ENCODE results near the gene RELA. TPM values are rescaled to one million over a fixed set of nuclear protein-coding genes. Genes with fewer than 3 reads are reported as not detected.

RELA gene
- total and polyA plus RNA-seq, 4 donors = 28.8 to 108 (median 86.0) TPM

DNA sequence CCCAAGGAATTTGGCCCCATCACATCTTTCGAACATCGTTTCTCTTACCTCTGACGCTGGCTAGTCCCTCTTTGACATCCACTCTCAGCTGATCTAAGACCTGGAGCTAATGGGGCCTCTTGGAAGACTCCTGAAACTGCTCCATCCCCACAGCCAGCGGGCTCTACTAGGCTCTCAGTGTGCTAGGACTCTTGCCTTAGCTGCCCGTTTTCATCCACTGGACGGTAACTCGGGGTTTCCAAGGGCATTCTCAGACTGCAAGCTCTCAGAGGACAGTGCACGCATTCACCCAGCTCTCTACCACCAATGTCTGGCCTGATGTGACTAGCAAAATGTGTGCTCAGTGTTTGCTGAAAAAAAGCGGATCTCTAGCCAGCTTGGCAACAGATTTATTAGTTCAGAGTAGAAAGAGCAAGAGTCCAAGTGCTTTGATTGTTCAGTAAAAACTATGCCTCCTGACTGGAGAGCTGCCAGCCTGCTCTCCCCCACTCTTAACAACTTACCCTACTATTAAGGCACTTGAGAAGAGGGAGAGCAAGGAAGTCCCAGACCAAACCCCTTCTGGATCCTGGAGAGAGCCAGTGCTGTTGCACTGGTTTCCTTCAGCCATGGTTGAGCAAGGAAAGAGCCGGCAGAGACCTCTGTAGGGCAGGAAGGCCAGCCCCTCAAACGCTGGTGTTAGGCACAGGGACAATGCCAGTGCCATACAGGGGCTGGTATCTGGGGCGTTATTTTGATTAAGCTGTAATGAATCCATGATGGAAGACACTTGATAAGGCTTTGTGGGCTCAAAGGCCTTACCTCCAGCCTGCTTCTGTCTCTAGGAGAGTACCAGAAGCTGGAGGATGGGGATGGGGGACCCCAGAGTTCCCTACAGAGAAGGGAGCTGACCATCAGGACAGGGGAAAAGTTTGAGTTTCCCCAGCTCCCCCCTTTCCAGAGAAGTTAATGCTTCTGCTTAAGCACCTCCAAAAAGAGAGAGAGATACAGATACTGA, 9.2 kb downstream of the RELA start:
- no peaks in the 10 kb centered on the region for H3K9me3 ChIP-seq (ENCODE audit: control insufficient read depth, low read length)
- DNase-seq (peak in 1 of 2 donors; percentile 52), ATAC-seq (ENCODE audit: low FRiP score) (no peak)

DNA sequence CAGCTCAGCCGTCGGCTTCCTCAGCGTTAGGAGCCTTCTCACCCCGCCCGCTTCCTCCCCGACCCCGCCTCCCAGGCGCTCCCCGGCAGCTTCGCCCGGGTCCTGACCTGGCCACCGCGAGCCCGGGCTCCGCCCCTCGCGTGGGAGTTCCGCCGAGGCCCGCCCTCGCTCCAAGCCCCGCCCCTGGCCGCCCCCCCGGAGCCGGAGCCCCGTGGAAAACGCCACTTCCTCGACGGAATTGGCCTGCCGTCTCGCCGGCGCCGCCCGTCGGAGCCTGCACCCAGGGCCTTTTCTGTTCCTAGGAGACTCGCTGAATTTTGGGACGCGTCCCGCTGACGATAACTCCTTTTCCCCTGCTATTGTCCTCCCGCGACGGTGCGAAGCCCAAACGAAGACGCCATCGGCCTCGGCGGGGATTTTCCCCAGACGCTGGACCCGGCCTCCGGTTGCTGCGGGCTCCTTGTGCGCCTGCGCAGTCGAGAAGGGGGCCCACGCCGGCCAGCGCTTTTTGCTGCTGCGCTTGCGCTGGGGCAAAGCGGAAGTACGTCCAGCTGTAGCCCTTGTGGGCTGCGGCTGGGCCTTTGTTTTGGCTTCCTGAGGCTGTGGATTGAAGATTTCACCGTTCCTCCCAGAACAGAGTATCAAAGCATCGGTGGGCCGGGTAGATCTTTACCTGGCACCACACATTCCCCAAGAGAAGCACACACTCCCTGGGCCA, 10.0 kb downstream of the RELA start:
- 0 to 1% methylated on average over 43 to 68 of the region's 68 CpGs for WGBS, 2 donors
- peak; percentile 96 for ATAC-seq (ENCODE audit: low FRiP score)
- Histone ChIP-seq H3K27me3 (ENCODE audit: control insufficient read depth in 1 of 2, insufficient read depth in 2 of 2, low read length in 1 of 2) (no peaks in the 10 kb centered on the region), H3K27ac (ENCODE audit: low read depth in 1 of 2, low read length in 2 of 2) (peak overlapping the region; percentile 89 to 95), H3K9me3 (ENCODE audit: control insufficient read depth, low read length) (no peaks in the 10 kb centered on the region), H3K4me1 (ENCODE audit: control insufficient read depth in 1 of 2, insufficient read depth in 2 of 2, low read length in 2 of 2) (peaks cover 0 to 4% of the 10 kb centered on the region in 2 donors), H3K36me3 (ENCODE audit: control insufficient read depth in 1 of 2, insufficient read depth in 2 of 2, low read length in 1 of 2) (peaks cover 0 to 8% of the 10 kb centered on the region in 2 donors), H3K4me3 (ENCODE audit: low read length in 2 of 2) (peak overlapping the region; percentile 22 to 34)
- peak; percentile 97 to 99 for DNase-seq
- intact Hi-C loops (cut with DNase I) = loop anchor here in 1 of 2 donors (5.0 kb wide), 1 partner anchor 35 kb away; the partner anchor contains the start of gene PCNX3

More for the DNA sequence above, 9.2 kb downstream of the RELA start:
- Histone ChIP-seq H3K27ac (ENCODE audit: low read depth in 1 of 2, low read length in 2 of 2) (peak overlapping the region; percentile 89 to 95), H3K4me3 (ENCODE audit: low read length in 2 of 2) (no peak overlapping the region), H3K36me3 (ENCODE audit: control insufficient read depth in 1 of 2, insufficient read depth in 2 of 2, low read length in 1 of 2) (peaks cover 0 to 8% of the 10 kb centered on the region in 2 donors), H3K27me3 (ENCODE audit: control insufficient read depth in 1 of 2, insufficient read depth in 2 of 2, low read length in 1 of 2) (no peaks in the 10 kb centered on the region), H3K4me1 (ENCODE audit: control insufficient read depth in 1 of 2, insufficient read depth in 2 of 2, low read length in 2 of 2) (peaks cover 0 to 4% of the 10 kb centered on the region in 2 donors)
- 26 to 27% methylated on average over 12 of the region's 12 CpGs for WGBS, 2 donors
- intact Hi-C loops (cut with DNase I) = loop anchor here in 1 of 2 donors (5.0 kb wide), 1 partner anchor 36 kb away; the partner anchor contains the start of gene PCNX3

DNA sequence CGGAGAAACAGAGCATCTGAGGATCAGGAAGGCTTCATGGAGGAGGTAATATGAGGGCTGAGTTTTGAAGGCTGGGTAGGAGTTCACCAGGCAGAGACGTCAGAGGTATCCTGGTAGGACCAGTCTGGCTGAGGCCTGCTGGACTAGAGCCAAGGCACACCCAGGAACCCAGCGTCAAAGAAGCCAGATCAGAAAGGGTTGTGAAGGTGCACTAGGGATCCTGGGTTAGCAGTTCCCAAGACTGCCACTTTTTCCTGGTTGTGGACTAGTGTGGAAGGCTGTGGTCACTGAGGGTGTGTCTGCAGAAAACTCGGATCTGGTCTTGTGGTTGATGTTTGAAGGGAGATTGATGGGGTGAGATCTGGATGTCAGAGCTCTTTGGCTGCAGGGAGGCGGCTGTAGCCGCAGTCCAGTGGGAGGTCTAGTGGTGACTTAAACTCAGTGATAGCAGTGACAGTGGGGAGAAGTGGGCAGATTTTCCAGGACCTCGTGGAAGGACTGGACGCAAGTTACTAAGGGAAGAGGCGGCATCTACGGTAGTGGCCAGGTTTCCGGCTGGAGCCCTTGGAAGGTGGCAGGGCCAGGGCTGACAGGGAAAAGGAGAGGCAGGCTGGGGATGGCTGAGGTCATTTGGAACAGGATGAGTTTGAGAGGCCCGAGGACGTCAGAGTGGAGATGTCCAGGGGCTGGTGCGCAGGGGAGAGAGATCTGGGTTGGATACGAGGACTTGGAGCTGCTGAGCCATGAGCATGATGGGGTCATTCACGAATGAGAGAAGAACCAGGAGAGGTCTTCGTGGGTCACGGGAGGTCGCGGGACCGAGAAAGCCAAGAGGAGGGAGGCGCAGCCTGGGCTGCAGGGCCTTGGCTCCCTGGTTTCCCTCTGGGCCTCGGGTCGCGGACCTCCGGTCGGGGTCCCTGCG, 10.9 kb downstream of the RELA start:
- H3K36me3 ChIP-seq (ENCODE audit: control insufficient read depth in 1 of 2, insufficient read depth in 2 of 2, low read length in 1 of 2) = peaks cover 0 to 3% of the 10 kb centered on the region in 2 donors
- 22 to 33% methylated on average over 18 to 28 of the region's 28 CpGs for WGBS, 2 donors

DNA sequence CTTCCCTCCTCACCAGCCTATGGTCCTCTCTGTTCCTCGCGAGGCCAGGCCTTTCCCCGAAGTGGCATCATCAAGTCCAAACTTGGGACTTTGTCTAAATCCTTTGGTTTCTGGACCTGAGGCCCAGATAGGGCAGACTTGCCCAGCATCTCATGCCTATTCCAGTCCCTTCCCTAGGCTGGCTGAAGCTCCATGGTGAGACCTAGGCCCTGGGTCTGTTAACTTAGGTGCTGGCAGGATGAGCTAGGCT, 11.5 kb downstream of the RELA start:
- DNase-seq (no peak), ATAC-seq (ENCODE audit: low FRiP score) (no peak)
- no peaks in the 10 kb centered on the region for H3K9me3 ChIP-seq (ENCODE audit: control insufficient read depth, low read length)
- peaks cover 0 to 3% of the 10 kb centered on the region in 2 donors for H3K36me3 ChIP-seq (ENCODE audit: control insufficient read depth in 1 of 2, insufficient read depth in 2 of 2, low read length in 1 of 2)
- H3K27ac ChIP-seq (ENCODE audit: low read depth in 1 of 2, low read length in 2 of 2) = peak overlapping the region in 1 of 2 donors; percentile 46
- 98 to 100% methylated on average over 3 of the region's 3 CpGs for WGBS, 2 donors
- no peak overlapping the region for H3K4me3 ChIP-seq (ENCODE audit: low read length in 2 of 2)
- peaks cover 0 to 4% of the 10 kb centered on the region in 2 donors for H3K4me1 ChIP-seq (ENCODE audit: control insufficient read depth in 1 of 2, insufficient read depth in 2 of 2, low read length in 2 of 2)
- H3K27me3 ChIP-seq (ENCODE audit: control insufficient read depth in 1 of 2, insufficient read depth in 2 of 2, low read length in 1 of 2) = no peaks in the 10 kb centered on the region
- intact Hi-C loops (cut with DNase I) = loop anchor here in 1 of 2 donors (5.0 kb wide), 1 partner anchor 34 kb away; the partner anchor contains the start of gene PCNX3

More for the DNA sequence above, 10.9 kb downstream of the RELA start:
- intact Hi-C loops (cut with DNase I) = loop anchor here in 1 of 2 donors (5.0 kb wide), 1 partner anchor 35 kb away; the partner anchor contains the start of gene PCNX3
- DNase-seq (peak in 1 of 2 donors; percentile 51), ATAC-seq (ENCODE audit: low FRiP score) (peak; percentile 37)
- Histone ChIP-seq H3K9me3 (ENCODE audit: control insufficient read depth, low read length) (no peaks in the 10 kb centered on the region), H3K4me3 (ENCODE audit: low read length in 2 of 2) (peak overlapping the region in 1 of 2 donors; percentile 34), H3K27ac (ENCODE audit: low read depth in 1 of 2, low read length in 2 of 2) (peak overlapping the region in 1 of 2 donors; percentile 87), H3K4me1 (ENCODE audit: control insufficient read depth in 1 of 2, insufficient read depth in 2 of 2, low read length in 2 of 2) (peaks cover 0 to 4% of the 10 kb centered on the region in 2 donors), H3K27me3 (ENCODE audit: control insufficient read depth in 1 of 2, insufficient read depth in 2 of 2, low read length in 1 of 2) (no peaks in the 10 kb centered on the region)

DNA sequence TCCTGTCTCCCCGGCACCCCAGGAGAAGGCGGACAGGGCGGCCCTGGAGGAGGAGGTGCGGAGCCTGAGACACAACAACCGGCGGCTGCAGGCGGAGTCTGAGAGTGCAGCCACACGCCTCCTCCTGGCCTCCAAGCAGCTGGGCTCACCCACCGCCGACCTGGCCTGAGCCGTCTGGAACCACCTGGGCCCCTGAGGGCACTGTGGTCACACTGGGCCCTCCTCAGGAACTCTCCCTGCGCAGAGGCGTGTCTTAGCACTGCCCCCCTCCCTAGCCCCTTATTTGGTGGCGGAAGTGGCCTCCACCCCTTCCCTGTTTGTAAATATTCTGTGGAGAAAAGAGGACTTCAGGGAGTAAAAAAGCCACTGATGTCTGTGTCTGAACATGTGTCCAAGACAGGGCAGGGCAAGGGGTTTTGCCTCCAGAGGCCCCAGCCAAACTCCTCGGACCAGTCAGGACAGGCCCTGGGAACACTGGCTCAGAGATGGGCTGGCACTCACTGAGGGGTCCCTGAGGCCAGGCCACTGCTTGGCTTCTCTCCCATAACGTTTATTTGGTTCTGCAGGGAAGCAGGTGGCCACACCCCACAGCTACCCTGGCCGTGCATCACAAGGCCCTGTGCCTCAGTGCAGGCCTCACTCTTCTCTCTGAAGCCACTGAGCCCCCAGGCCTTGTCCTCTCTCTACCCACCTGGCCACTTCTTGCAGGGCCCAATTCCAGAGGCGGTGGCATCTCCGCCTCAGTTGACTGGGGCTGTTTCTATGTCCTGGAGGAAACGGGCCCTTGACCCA, 12.0 kb downstream of the RELA start:
- no peaks in the 10 kb centered on the region for H3K9me3 ChIP-seq (ENCODE audit: control insufficient read depth, low read length)
- H3K36me3 ChIP-seq (ENCODE audit: control insufficient read depth in 1 of 2, insufficient read depth in 2 of 2, low read length in 1 of 2) = peaks cover 0 to 3% of the 10 kb centered on the region in 2 donors
- peaks cover 0 to 4% of the 10 kb centered on the region in 2 donors for H3K4me1 ChIP-seq (ENCODE audit: control insufficient read depth in 1 of 2, insufficient read depth in 2 of 2, low read length in 2 of 2)
- WGBS, 2 donors = 82 to 83% methylated on average over 20 of the region's 20 CpGs
- H3K27me3 ChIP-seq (ENCODE audit: control insufficient read depth in 1 of 2, insufficient read depth in 2 of 2, low read length in 1 of 2) = no peaks in the 10 kb centered on the region
- intact Hi-C loops (cut with DNase I) = loop anchor here in 1 of 2 donors (5.0 kb wide), 1 partner anchor 33 kb away; the partner anchor contains the start of gene PCNX3
- no peak for ATAC-seq (ENCODE audit: low FRiP score)
- H3K27ac ChIP-seq (ENCODE audit: low read depth in 1 of 2, low read length in 2 of 2) = peak overlapping the region in 1 of 2 donors; percentile 46
- no peak overlapping the region for H3K4me3 ChIP-seq (ENCODE audit: low read length in 2 of 2)
- peak in 1 of 2 donors; percentile 50 for DNase-seq

DNA sequence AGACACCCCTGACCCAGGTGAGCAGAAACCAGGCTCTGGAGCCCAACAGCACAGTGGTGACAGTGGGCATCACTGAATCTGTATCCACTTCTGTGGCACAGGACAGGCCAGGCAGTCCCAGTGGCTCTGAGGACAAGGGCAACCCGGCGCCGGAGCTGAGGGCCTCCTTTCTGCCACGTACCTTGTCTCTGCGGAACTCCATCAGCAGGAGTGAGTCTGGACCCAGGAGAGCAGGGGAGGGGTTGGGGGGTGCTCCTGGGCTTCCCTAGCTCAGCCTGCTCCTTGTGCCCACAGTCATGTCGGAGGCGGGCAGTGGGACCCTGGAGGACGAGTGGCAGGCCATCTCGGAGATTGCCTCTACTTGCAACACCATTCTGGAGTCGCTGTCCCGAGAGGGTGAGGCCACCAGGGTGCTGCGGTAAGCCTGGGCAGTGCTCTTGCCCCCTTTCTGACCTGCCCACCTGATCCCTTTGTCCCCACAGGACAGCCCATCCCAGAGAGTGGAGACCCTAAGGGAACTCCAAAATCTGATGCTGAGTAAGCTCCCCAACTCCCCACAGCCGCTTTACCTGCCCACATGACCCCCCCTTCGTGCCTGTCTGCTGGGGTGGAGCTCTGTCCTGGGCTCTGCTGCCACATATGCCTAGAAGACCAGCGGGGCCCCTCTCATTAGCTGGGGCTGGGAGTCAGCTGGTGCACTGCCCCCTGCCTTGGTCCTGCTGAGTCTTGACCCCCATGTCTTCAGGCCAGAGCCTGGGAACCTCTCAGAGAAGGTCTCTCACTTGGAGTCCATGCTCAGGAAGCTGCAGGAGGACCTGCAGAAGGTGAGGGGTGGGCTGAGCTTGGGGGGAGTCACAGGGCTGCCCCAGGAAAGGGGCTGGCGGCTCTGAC, 12.8 kb downstream of the RELA start:
- intact Hi-C loops (cut with DNase I) = loop anchor here in 1 of 2 donors (5.0 kb wide), 1 partner anchor 33 kb away; the partner anchor contains the start of gene PCNX3
- WGBS, 2 donors = 79 to 86% methylated on average over 15 to 16 of the region's 16 CpGs
- peak in 1 of 2 donors; percentile 45 for DNase-seq
- ATAC-seq (ENCODE audit: low FRiP score) = no peak
- no peaks in the 10 kb centered on the region for H3K9me3 ChIP-seq (ENCODE audit: control insufficient read depth, low read length)
- no peaks in the 10 kb centered on the region for H3K27me3 ChIP-seq (ENCODE audit: control insufficient read depth in 1 of 2, insufficient read depth in 2 of 2, low read length in 1 of 2)
- H3K4me3 ChIP-seq (ENCODE audit: low read length in 2 of 2) = no peak overlapping the region
- peaks cover 0 to 4% of the 10 kb centered on the region in 2 donors for H3K4me1 ChIP-seq (ENCODE audit: control insufficient read depth in 1 of 2, insufficient read depth in 2 of 2, low read length in 2 of 2)
- H3K27ac ChIP-seq (ENCODE audit: low read depth in 1 of 2, low read length in 2 of 2) = no peak overlapping the region
- no peaks in the 10 kb centered on the region for H3K36me3 ChIP-seq (ENCODE audit: control insufficient read depth in 1 of 2, insufficient read depth in 2 of 2, low read length in 1 of 2)
